ENCODE data around the gene ANGPTL2.
"Not testable (repeated sequence)": the region's sequence is repeated elsewhere in the genome, so short reads cannot be mapped to it uniquely, and the experiment has no call there.

Gene ANGPTL2, protein sequence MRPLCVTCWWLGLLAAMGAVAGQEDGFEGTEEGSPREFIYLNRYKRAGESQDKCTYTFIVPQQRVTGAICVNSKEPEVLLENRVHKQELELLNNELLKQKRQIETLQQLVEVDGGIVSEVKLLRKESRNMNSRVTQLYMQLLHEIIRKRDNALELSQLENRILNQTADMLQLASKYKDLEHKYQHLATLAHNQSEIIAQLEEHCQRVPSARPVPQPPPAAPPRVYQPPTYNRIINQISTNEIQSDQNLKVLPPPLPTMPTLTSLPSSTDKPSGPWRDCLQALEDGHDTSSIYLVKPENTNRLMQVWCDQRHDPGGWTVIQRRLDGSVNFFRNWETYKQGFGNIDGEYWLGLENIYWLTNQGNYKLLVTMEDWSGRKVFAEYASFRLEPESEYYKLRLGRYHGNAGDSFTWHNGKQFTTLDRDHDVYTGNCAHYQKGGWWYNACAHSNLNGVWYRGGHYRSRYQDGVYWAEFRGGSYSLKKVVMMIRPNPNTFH

GRCh38 chr9:127122176-127123063, at the start of gene ANGPTL2:
TSS of gene ANGPTL2 (minus strand) at chr9:127122635. CDS start at chr9:127108731, 13,904 bp downstream.
- no peak for DNase-seq (ENCODE audit: low read depth in 2 of 2, low spot score in 1 of 2)

GRCh38 chr9:127171348-127171747, 48.9 kb upstream of the ANGPTL2 start:
- DNase-seq (ENCODE audit: low read depth in 2 of 2, low spot score in 1 of 2): not testable (repeated sequence)

- DNase-seq (ENCODE audit: low read depth in 2 of 2, low spot score in 1 of 2): no peak
Observed at GRCh38 chr9:127170652-127171051, 48.2 kb upstream of the ANGPTL2 start.

GRCh38 chr9:127170103-127170502, 47.7 kb upstream of the ANGPTL2 start:
- no peak for DNase-seq (ENCODE audit: low read depth in 2 of 2, low spot score in 1 of 2)

DNA sequence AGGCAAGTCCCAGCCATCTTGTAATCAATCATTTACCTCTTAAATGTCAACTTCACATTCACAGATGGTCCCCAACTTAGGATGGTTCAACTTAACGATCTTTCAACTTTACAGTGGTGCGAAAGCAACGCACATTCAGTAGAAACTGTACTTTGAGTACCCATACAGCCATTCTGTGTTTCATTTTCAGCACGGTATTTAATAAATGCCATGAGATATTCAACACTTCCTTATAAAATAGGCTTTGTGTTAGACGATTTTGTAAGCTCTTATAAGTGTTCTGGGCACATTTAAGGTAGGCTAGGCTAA, 47.1 kb upstream of the ANGPTL2 start:
- no peak for DNase-seq (ENCODE audit: low read depth in 2 of 2, low spot score in 1 of 2)

DNA sequence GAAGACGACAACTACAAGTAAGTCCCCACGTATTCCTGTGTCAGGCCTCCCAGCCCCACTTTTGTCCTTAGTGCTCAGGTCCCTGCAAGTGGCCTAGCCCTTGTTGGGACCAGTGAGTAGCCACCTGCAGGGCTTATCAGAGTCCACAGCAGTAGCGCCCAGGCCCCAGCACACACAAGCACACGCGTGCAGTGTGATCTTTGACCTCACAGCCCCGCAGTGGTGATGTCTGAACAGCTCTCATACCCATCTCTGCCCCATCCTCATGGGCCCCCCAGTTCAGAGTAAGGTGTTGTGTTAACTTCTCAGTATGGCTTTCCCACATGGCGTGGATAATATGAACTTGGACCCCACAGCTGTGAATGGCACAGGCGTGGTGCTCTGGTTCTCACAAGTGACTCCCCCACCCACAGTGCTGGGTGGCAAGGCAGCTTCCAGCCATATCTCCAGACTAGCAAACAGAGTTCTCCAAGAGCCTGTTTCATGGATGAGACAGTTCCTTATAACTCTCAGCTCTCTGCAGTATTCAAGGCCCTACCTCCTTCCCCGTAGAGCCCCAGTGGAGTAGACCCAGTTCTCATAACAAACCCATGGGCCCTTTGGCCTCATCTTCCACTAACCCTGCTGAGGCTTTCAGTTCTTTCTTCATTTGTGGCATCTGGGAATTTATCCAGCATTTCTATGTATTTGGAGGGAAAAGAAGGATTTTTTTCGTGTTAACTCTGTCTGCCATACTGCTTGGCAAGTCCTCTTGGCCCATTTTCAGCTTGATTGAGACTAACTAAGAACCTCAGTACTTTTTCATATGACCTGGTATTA, 46.5 kb upstream of the ANGPTL2 start:
- DNase-seq (ENCODE audit: low read depth in 2 of 2, low spot score in 1 of 2): no peak

GRCh38 chr9:127167560-127168326, 45.3 kb upstream of the ANGPTL2 start:
- DNase-seq (ENCODE audit: low read depth in 2 of 2, low spot score in 1 of 2): no peak

DNA sequence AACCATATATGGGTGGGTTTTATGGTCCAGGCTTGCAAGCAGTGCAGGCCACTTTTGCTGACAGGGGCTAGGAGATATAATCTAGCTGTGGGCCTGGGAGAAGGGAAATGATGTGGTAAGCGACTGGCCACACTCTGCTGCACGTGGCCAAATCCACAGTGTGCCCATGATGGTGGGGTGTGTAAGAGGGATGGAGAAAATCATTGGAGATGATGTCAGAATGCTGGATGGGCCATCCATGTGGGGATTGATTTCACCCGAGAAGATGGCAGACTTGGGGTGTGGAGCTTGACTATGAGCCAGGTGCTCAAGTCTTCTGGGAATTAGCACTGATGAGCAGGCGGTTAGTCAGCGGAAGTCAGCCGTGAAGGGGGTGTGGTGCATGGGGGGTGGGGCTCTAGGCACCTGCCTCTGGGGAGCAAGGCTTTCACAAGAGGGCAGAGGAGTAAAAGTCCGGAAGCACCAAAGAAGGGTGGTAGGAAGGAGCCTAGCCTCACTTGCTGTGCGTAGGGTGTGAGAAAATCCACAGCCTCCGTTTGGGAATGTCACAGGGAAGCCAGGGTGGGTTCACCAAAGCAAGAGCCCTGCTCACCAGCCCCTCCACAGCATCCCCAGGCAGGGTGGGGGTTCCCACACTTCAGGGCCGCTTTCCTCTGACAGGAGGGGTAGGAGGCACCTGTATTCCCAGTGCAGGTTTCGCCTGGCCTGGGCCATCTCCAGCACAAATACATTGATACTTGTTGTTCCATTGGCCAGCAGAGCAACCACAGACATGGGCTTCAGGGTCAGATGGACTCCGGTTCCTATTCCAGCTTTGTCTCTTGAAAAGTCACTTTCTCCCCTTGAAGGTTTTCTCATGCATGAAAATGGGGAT, 44.5 kb upstream of the ANGPTL2 start:
- no peak for DNase-seq (ENCODE audit: low read depth in 2 of 2, low spot score in 1 of 2)

DNA sequence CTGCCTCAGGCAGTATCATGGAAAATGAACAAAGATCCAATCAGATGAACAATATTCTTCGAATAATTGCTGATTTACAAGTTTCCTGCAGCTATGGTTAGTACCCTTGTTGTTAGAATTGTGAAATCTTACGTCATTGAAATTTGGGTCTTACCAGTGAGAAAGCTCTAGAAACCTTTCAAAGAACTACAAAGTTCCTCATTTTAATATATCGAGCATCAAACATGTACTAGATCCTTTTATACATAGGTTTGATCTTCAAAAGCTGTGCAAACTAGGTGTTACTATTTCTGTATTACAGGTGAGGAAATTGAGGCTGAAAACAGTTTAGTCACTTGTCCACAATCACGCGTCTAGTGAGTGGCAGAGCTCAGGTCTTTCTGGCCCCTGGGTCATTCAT, 43.7 kb upstream of the ANGPTL2 start:
- DNase-seq (ENCODE audit: low read depth in 2 of 2, low spot score in 1 of 2): no peak

DNA sequence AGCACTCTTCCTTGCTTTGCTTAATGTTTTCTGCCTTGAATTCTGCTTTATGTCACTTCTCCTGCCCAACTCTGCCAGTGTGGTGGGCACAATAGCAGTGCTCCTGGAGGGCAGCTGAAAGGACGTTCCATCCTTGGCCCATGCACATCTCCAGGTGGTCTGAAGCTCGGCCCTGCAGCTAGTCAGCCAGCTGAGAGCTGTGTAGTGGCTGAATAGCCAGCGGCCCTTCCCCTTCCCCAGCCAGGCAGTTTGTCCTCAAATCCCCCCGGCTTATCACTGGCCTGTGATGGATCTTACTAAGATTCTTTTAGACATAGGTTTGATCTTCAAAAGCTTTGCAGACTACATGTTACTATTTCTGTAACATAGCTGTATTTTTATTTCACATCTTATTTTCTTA, 42.7 kb upstream of the ANGPTL2 start:
- no peak for DNase-seq (ENCODE audit: low read depth in 2 of 2, low spot score in 1 of 2)

- no peak for DNase-seq (ENCODE audit: low read depth in 2 of 2, low spot score in 1 of 2)
Observed at GRCh38 chr9:127163409-127163808, 41.0 kb upstream of the ANGPTL2 start.

- no peak for DNase-seq (ENCODE audit: low read depth in 2 of 2, low spot score in 1 of 2)
Observed at GRCh38 chr9:127162864-127163365, 40.5 kb upstream of the ANGPTL2 start.

DNA sequence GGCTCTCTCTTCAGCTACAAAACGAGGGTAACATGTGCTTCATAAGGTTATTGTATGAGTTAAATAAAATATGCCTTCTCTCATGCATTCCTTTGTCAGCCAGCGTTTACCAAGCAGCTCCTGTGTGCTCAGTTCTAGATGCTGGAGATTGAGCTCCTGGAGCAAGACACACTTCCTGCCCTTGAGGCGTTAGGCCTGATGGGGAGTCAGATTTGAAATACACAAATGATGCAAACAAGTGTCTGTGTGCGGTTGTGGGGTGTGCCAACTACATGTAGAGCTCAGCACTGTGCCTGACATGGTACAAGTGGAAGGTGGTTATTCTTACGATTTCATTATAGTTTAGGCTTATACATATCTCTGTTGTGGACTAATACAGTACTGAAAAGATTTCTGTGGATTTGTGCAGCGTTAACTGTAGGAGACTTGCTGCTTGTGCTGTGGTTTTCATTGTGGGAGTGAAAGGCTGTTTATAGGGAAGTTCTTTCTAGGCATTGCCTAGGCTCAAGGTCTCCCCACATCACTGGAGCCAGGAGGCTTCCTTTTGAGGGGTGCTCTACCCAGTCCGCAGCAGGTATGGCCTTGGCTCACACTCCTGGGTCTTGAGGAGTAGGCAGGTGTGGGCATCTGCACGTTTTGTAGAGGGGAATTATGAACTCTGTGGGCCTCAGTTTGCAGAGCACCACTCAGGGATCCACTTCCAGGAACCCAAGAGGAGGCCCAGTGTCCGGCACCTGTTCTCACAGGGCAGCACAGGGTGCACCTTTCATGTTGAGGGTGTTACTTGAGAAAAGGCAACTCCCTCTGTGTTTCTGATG, 39.8 kb upstream of the ANGPTL2 start:
- DNase-seq (ENCODE audit: low read depth in 2 of 2, low spot score in 1 of 2): no peak

GRCh38 chr9:127161081-127161624, 38.7 kb upstream of the ANGPTL2 start:
- no peak for DNase-seq (ENCODE audit: low read depth in 2 of 2, low spot score in 1 of 2)

GRCh38 chr9:127159949-127160610, 37.6 kb upstream of the ANGPTL2 start:
- no peak for DNase-seq (ENCODE audit: low read depth in 2 of 2, low spot score in 1 of 2)

GRCh38 chr9:127159325-127159801, 36.9 kb upstream of the ANGPTL2 start:
- DNase-seq (ENCODE audit: low read depth in 2 of 2, low spot score in 1 of 2): no peak

- DNase-seq (ENCODE audit: low read depth in 2 of 2, low spot score in 1 of 2): no peak
Observed at GRCh38 chr9:127158786-127159324, 36.4 kb upstream of the ANGPTL2 start.

Data from stimulated activated CD8-positive, alpha-beta memory T cell treated with anti-CD3 and anti-CD28 coated beads, Interleukin-4, amount 100 ng/mL, for 1 hour (primary cell).